ENCODE results near the gene PRRT1B.
A peak's percentile ranks its signal among the peaks of the same experiment; 100 is the strongest.

The PRRT1B gene

GRCh38 chr9:131528186-131528585 is 17.1 kb upstream of the PRRT1B start:
- no peak for TF ChIP-seq CTCF (conservative IDR thresholded peaks at IDR 0.05; ENCODE audit: control insufficient read depth, insufficient read depth, low read depth, low read length)
- no peak overlapping the region for H3K4me3 ChIP-seq (ENCODE audit: control insufficient read depth, low read depth, low read length)

GRCh38 chr9:131528886-131529505 is 16.3 kb upstream of the PRRT1B start:
- no peak for DNase-seq (ENCODE audit: low read depth)
- TF ChIP-seq CTCF (conservative IDR thresholded peaks at IDR 0.05; ENCODE audit: control insufficient read depth, insufficient read depth, low read depth, low read length) = no peak
- no peak overlapping the region for H3K4me3 ChIP-seq (ENCODE audit: control insufficient read depth, low read depth, low read length)

More at GRCh38 chr9:131528186-131528585, 17.1 kb upstream of the PRRT1B start:
- no peak for DNase-seq (ENCODE audit: low read depth)

- H3K4me3 ChIP-seq (ENCODE audit: control insufficient read depth, low read depth, low read length) = peak overlapping the region; percentile 69
- no peak for TF ChIP-seq CTCF (conservative IDR thresholded peaks at IDR 0.05; ENCODE audit: control insufficient read depth, insufficient read depth, low read depth, low read length)
- no peak for DNase-seq (ENCODE audit: low read depth)
These were observed 15.5 kb upstream of the PRRT1B start for GRCh38 chr9:131529597-131530545.

GRCh38 chr9:131530546-131530919 is 14.8 kb upstream of the PRRT1B start:
- peak overlapping the region; percentile 69 for H3K4me3 ChIP-seq (ENCODE audit: control insufficient read depth, low read depth, low read length)
- TF ChIP-seq CTCF (conservative IDR thresholded peaks at IDR 0.05; ENCODE audit: control insufficient read depth, insufficient read depth, low read depth, low read length) = no peak
- peak; percentile 18 for DNase-seq (ENCODE audit: low read depth)

GRCh38 chr9:131530920-131531832 is 14.1 kb upstream of the PRRT1B start, which contains the start of gene UCK1:
Gene UCK1, minus strand, starts transcription at chr9:131531263. Its CDS starts 89 bp downstream, at chr9:131531174.
- peak within 1 kb of the TSS; percentile 69 for H3K4me3 ChIP-seq (ENCODE audit: control insufficient read depth, low read depth, low read length)
- no peak for TF ChIP-seq CTCF (conservative IDR thresholded peaks at IDR 0.05; ENCODE audit: control insufficient read depth, insufficient read depth, low read depth, low read length)
- peak; percentile 62 for DNase-seq (ENCODE audit: low read depth)

- no peak overlapping the region for H3K4me3 ChIP-seq (ENCODE audit: control insufficient read depth, low read depth, low read length)
- TF ChIP-seq CTCF (conservative IDR thresholded peaks at IDR 0.05; ENCODE audit: control insufficient read depth, insufficient read depth, low read depth, low read length) = no peak
- no peak for DNase-seq (ENCODE audit: low read depth)
These were observed 10.5 kb upstream of the PRRT1B start for GRCh38 chr9:131534721-131535237.

All from fibroblast of mammary gland (primary cell).